ENCODE measurements around the gene COG2.
"Not testable (repeated sequence)": the region's sequence is repeated elsewhere in the genome, so short reads cannot be mapped to it uniquely, and the experiment has no call there.

The COG2 gene

DNA sequence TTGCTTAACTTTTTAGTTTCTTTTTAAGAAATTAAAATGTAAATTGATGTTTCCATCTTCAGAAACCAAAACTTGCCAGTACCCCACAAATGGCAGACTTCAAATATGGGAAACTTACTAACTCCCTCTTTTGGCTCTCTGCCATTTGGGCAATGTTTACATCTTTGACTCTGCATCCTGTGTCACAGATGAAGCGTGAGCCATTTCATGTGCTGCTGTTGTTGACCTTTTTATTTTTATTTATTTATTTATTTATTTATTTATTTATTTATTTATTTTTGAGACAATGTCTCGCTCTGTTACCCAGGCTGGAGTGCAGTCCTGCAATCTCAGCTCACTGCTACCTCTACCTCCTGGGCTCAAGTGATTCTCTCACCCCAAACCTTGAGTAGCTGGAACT, 16.0 kb upstream of the COG2 start:
- DNase-seq (ENCODE audit: low read depth) = no peak

DNA sequence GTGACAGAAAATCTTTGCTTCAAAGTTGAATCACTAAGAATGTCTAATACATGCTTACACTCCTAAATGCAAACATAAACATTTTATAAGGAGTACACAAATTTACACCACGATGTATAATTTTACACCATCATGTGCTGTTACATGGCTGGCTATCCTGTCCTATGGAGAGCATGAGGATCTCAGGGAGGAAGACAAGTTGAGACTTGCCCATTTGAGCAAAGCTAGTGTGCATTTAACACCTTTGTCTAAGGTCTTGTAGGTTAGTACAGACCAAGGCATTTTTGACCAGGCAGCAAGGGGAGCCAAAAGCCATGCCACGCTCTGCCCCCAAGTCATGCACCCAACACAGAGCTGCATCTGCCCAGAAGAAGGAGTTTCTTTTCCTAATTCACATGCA, 14.5 kb upstream of the COG2 start:
- DNase-seq (ENCODE audit: low read depth) = no peak

DNA sequence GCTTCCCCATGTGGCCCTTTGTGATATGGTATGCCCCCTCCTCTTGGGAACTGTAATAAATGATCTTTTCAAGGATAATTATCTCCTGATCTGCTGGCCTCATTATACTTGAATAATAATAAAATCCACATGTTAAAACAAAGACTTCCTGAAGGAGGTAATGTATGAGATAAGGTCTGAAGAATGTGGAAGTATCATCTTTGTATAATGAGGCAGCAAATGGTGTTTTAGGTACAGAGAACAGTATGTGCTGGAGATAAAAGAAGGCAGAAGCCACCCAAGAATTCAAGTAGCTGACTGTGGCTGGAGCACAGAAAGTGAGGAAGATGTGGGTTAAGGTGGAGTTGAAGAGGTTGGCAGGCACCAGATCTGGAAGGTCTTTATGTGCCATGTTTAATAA, 12.8 kb upstream of the COG2 start:
- no peak for DNase-seq (ENCODE audit: low read depth)

DNA sequence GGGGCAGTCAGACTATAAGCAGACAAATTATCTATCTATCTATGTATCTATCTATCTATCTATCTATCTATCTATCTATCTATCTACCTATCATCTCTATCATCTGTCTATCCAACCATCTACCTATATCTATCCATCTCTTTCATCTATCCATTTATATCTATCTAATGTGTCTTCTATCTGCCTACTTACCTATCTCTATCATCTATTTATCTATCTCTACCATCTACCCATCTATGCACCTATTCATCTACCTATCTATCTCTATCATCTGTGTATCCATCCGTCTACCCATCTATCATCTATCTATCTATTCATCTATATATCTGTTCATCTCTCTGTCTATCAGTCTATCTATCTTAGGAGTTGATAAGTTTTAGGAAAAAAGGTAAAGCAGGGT, 10.8 kb upstream of the COG2 start:
- DNase-seq (ENCODE audit: low read depth) = no peak

DNA sequence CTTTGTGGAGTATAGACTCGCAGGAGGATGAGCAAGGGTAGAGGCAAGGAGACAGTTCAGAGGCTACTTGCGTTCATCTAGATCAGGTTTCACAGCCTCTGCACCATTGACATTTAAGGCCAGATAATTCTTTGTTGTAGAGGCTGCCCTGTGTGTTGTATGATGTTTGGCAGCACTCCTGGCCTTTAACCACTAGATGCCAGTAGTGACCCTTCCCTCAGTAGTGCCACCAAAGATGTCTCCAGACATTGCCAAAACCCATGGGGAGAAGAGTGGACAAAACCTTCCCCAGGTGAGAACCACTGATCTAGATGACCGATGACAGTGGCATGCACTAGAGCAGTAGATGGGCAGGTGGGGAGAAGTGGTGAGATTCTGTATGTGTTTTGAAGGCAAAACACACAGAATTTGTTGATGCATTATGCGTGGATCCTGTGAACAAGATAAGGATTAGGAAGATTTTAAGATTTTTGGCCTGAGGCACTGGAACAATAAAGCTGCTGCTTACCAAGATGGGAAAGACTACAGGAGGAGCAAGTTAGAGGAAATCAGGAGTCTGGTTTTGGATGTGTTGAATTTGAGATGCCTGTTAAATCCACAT, 9.9 kb upstream of the COG2 start:
- DNase-seq (ENCODE audit: low read depth) = no peak

DNA sequence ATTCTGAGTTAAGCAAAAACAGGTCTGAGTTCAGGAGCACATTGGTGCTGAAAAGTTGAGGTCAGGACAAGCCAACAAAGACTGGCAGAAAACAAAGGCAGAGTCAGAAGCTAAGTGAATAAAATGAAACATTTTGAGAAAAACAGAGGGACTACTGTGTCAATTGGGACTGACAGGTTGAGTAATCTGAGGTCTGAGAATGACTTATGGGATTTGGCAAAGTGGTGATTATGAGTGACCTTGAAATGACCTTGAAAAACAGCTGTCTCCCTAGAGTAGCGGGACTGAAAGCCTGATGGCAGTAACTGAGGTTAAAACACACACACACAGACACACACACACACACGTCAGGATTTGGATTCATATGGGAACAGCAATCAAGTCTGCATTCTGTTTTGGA, 8.8 kb upstream of the COG2 start:
- no peak for DNase-seq (ENCODE audit: low read depth)

DNA sequence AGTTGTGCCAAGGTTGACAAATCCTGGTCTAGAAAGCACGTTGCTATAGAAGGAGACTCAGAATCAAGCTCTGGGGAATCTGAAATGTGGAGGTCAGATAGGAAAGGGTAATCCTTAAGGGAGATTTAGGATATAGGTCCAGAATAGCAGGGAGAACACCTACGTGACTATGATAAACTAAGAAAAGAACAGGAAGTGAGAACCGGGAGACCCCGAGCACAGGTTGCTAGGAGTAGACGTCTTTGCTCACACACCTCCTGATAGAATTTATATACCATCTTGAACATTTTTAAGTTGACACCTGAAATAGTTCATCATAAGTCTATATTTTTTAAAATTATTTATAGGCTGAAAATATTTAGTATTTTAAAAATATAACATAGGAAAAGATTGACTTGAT, 7.9 kb upstream of the COG2 start:
- no peak for DNase-seq (ENCODE audit: low read depth)

DNA sequence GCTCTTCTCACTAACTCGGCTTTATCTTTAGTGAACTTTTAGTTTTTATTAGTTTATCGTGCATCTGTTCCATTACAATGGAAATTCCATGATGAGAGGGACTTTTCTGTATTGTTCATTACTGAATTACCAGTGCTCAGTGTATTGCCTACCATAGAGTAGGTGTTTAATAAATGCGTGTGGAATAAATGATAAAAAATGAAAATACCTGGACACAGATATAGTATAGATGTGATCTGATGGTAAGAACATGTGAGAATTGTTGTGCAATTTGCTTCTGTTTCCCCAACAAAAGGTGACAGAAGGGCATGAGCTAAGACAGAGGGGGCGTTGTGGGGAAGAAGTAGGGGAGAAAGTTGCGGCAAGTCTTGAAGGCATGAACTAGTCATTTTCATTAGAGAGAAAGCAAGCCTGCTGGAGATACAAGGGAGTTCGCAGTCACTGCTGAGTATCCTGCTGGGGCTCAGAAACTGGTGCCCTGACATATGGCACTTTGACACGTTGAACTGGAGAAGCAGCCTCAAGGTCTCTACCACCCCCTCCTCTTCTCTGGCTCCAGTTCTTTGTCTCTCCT, 5.6 kb upstream of the COG2 start:
- no peak for DNase-seq (ENCODE audit: low read depth)

DNA sequence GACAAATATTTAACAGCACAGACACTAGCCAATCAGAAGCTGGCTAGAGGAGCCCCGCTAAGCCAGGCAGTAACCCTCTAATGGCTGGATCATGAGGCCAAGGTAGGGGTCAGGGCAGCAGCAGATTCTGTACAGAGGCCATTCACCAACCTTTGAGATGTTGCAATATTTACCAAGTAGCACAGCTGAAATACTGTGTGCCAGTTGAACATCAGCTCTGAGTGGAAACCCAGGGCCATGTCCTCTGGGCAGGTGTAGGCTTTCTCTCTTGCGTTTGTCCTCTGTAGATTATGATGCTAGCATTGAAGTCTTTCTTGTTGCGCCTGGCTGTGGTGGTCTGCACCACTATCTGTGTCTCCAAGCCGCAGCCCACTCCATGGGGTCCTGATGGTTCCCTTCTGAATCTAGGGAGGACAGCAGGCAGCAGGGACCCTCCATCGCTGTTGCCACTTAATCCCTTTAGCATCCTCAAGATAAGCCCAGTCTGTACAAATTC, 2.5 kb upstream of the COG2 start:
- no peak for DNase-seq (ENCODE audit: low read depth)

DNA sequence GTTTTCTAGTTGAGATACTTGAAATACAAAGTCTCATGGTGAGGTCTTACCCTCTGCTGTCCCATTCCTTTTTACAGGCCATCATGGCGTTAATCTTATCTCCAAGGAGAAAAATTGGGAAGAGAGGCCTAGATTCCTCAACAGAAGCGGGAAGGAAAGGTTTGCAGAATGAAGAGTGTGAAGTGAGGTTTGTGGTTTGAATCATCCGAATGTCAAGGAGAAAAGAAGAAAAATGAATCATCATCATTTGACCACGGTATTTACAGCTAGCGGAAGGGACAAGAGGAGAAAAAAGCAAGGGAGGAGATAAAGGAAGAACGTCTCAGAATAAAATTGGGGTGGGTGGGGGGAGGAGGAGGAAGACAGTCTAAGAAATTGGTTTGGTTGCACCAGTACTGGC, 935 bp upstream of the COG2 start:
- DNase-seq (ENCODE audit: low read depth) = no peak

DNA sequence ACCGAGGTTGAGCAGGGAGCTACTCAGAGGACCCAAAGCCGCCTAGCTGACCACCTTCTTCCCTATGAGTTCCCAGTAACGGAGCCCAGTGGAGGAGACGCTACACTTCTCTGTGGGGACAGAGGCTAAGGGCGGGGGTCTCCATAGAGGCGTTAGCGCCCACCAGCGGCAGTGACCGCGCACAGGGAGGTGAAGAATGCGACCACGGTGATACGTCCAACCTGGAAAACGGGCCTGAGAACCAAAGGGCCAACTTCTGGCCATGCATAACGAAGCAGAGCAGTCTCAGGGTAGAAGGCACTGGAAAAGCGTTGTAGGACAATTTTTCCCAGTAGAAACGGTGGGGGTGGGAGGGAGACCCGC, 400 bp upstream of the COG2 start:
- DNase-seq (ENCODE audit: low read depth) = no peak

DNA sequence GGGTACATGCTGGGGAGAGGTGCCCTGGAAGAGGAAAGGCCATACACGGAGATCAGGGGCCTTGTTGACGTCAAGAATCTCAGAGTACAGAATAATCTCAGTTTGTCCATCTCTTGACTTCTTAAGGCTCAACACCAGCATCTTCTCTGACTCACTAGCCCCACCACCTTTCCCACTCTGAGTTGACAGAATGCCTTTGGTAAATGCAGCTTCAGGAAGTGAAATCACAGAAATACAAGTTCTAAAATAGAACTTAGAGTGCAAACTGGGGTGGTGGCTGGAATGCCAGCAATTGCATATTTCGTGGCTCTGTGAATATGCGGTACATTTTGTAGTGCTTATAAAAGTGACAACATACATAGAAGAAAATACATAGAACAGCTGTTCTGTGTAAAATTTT, 1.6 kb downstream of the COG2 start:
- DNase-seq (ENCODE audit: low read depth) = no peak

DNA sequence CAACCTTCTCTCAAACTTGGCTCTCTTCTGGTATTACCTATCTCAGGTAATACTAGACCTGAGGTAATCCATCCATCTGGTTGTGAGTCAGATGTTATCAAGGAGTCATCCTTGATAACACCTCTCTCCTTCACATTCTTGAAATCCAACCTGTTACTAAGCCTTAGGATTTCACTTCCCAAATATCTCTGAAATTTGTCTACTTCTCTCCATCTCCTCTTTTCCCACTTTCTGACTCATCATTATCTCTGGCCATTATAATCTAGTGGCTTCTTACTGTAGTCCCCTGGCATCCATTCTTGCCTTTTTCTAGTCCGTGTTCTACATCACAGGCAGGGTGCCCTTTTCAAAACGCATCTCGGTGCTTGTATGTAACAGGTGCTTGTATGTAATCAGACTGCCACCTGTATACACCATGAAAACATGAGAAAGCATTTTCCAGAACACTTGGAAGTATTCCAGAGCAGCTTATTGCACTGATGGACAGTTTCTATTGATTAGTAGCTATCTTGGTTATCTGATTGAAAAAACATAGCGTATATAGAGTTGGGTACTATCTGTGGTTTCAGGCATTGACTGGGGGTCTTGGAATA, 4.5 kb downstream of the COG2 start:
- no peak for DNase-seq (ENCODE audit: low read depth)

DNA sequence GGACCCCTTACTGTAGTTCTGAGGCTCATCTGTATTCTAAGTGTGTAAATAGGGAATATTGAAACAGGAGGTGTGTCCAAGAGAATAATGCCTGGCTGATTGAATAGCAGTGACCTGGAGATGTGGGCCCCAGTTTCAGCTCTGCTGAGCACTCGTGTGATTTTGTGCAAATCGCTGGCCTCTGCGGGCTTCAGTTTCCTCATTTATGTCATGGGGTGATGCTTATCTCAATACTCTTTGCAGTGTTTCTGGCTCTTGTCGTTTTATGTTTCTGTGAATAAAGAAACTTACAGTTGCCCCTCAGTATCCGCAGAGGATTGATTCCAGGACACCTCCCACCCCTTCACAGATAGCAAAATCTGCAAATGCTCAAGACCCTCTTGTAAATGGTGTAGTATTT, 5.0 kb downstream of the COG2 start:
- DNase-seq (ENCODE audit: low read depth) = no peak

DNA sequence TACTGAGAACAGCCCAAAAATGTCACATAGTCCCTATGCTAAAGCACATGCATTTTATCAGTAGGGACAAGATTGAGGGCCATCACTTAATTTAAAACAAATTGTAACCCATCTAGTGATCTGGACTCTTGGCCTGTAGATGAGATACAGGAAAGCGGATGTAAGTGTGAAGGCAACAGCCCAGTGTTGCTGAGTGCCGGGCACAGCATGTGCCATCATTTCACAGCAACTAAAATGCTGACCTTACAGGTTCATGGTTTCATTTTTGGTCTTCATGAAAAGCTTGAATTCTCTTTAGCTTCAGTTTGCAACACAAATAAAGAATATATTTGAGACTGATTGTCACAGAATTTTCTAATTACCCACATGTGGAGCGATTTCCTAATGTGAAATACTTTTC, 5.8 kb downstream of the COG2 start:
- DNase-seq (ENCODE audit: low read depth) = no peak

DNA sequence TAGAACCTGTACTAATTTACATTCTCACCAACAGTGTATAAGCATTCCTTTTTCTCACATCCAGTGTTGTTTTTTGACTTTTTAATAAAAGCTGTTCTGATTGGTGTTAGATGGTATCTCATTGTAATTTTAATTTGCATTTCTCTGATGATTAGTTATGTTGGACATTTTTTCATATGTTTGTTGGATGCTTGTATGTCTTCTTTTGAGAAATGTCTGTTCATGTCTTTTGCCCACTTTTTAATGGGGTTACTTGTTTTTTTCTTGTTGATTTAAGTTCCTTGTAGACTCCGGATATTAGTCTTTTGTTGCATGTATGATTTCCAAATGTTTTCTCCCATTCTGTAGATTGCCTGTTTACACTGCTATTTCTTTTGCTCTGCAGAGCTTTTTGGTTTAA, 8.0 kb downstream of the COG2 start:
- DNase-seq (ENCODE audit: low read depth) = no peak

DNA sequence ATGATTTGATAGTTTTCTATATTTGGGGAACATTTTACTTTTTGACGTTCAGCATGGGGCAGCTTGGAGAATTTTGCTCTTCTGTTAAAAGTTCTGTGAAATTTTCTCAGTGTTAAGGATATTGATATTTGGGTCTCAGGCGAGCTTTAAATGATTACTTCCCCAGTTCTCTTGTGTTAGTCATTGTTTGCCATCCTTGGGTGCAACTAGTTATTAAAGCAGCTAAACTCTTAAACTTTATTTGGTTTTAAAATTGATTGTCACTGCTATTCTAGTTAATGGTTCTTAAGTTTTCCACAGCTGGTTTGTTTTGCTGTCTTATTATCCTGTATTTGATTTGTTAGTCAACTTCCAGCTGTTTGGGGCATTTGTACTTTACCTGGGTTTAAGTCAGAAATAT, 9.0 kb downstream of the COG2 start:
- no peak for DNase-seq (ENCODE audit: low read depth)

DNA sequence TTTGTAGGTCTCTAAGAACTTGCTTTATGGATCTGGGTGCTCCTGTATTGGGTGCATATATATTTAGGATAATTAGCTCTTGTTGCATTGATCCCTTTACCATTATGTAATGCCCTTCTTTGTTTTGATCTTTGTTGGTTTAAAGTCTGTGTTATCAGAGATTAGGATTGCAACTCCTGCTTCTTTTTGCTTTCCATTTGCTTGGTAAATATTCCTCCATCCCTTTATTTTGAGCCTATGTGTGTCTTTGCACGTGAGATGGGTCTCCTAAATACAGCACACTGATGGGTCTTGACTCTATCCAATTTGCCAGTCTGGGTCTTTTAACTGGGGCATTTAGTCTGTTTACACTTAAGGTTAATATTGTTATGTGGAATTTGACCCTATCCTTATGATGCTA, 14.4 kb downstream of the COG2 start:
- DNase-seq (ENCODE audit: low read depth) = not testable (repeated sequence)

DNA sequence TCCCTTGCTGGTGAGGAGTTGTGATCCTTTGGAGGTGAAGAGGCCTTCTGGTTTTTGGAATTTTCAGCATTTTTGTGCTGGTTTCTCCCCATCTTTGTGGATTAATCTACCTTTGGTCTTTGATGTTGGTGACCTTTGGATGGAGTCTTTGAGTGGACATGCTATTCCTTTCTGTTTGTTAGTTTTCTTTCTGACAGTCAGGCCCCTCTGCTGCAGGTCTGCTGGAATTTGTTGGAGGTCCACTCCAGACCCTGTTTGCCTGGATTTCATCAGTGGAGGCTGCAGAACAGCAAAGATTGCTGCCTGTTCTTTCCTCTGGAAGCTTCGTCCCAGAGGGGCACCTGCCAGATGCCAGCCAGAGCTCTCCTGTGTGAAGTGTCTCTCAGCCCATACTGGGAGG, 15.8 kb downstream of the COG2 start:
- not testable (repeated sequence) for DNase-seq (ENCODE audit: low read depth)

DNA sequence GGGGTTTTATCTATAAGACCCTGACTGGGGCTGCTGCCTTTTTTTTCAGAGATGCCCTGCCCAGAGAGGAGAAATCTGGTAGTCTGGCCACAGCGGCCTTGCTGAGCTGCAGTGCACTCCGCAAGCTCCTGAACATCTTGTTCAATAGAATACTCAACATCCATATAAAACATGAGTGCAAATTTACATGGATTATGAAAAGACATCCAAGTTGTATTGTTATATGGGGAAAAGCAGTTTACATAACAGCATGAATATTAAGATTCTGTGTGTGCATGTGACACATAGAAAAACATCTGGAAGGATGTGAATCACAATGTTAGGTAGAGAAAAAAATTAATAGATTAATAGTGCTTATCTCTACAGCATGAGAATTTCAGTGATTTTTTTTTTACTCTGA, 16.4 kb downstream of the COG2 start:
- no peak for DNase-seq (ENCODE audit: low read depth)

DNA sequence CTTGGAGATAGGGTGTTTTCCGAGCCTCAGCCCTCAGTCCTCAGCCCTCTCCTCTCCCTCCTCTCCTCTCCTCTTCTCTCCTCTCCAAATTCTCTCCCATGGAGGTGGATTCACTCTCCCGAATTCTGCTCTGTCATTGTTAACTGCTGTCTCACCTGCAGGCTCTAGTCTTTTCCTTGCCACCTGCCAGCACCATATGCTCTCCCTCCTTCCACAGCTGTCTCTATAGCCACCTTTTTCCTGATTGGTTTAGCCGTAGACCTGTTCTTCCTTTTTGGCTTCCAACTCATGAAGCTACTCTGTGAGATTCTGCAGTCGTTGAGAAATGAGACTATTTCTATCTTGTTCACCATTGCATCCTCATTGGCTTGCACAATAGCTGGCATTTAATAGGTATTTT, 19.7 kb downstream of the COG2 start:
- no peak for DNase-seq (ENCODE audit: low read depth)

DNA sequence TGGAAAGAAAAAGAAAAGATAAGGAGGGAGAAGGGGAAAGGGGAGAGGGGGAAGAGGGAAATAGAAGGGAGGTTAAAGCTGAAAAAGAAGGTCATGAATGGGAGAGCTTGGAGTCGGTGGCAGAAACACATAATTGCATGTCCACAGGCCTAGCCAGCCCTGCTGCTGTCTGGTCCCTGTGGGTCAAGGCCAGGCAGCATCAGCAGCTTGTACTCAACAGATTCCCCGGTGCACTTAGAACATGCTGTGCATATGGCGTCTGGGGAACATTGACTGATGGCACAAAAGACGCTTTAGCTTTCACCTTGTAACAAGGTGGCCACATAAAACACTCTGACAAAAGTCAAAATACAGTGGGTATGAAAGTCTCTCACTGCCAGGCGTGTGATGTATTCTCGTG, 25.9 kb downstream of the COG2 start:
- DNase-seq (ENCODE audit: low read depth) = no peak

DNA sequence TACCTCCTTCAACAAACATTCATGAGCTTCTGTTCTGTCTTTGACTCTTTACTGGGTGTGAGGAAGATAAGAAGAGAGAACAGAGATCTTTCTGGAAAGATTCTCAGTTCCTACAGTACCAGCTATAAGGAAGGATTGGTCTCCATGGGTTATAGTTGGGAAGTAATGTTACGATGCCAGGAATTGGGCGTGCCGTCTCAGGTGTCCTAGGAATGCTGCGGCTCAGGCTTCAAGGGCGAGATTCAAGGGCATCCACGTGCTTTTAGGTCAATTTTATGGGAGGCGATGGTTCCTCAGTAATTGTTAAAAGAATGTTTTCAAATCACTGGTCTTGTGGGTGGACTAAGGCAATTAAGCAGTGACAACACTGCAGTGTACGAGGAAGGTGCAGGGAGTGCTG, 27.3 kb downstream of the COG2 start:
- DNase-seq (ENCODE audit: low read depth) = no peak

DNA sequence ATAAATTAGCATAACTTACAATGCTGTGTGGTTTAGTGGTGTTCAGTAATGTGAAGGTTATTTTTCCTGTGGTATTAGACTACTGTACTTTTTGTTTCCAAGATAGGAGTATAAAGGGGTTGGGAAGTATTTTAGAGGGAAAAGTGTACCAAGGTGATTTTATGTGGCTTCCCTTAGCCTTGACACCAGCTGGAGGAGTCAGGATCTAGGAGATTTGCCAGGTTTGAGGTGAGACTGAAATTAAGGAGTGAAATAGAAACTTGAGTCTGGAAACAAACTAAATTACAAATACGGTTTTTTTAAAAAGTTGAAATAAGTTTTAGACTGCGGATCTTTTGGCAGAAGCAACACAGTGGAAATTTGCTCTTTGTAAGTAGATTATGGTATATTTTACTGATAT, 32.3 kb downstream of the COG2 start:
- no peak for DNase-seq (ENCODE audit: low read depth)

Data from stromal cell of bone marrow (primary cell).